ENCODE results near the gene PATJ.
A peak's percentile ranks its signal among the peaks of the same experiment; 100 is the strongest.
"Not testable (repeated sequence)": the region's sequence is repeated elsewhere in the genome, so short reads cannot be mapped to it uniquely, and the experiment has no call there.

Gene PATJ

DNA sequence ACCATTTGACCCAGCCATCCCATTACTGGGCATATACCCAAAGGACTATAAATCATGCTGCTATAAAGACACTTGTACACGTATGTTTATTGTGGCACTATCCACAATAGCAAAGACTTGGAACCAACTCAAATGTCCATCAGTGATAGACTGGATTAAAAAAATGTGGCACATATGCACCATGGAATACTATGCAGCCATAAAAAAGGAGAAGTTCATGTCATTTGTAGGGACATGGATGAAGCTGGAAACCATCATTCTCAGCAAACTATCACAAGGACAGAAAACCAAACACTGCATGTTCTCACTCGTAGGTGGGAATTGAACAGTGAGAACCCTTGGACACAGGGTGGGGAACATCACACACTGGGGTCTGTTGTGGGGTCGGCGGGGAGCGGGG, 206.4 kb downstream of the PATJ start:
- DNase-seq (ENCODE audit: low spot score) = not testable (repeated sequence)

GRCh38 chr1:61950418-61950817, 208.1 kb downstream of the PATJ start:
- DNase-seq (ENCODE audit: low spot score) = peak; percentile 36

DNA sequence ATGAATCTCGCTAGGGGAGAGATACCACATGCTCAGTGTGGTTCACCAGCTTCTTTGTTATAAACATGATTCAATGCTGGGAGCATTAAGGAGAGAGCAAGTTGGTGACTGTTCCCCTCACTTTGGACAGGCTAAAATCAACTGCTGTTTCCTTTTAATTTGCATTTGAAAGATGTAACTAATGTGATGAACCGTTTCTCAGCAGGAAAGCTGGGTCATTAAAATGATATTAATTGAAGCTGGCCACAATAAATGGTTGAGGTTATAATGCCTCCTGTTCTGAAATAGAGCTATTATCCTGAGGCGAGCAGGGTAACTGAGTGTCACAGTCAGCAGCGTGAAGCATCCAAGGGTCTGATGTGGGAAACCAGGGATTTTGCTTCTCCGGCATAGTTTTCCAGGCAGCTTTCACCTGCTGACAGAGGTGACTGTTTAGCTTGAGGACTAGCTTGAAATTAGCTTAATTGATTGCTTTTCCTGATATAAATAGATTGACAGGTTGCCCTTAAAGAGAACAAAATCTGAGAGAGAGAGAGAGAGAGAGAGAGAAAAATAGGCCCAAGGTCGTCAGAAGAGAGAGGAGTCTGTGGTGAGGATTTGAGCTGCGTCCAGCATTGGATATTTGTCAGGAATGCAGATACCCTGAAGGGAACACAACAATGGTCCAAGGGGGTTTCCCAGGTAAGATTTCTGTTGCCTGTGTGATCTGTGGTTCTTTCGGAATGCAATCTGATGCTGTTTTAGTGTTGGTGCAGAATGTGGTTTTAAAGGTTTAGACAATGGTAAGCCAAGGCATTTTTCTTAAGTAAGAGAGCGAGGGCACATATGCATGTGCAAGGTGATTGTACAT, 209.7 kb downstream of the PATJ start:
- DNase-seq (ENCODE audit: low spot score) = no peak

DNA sequence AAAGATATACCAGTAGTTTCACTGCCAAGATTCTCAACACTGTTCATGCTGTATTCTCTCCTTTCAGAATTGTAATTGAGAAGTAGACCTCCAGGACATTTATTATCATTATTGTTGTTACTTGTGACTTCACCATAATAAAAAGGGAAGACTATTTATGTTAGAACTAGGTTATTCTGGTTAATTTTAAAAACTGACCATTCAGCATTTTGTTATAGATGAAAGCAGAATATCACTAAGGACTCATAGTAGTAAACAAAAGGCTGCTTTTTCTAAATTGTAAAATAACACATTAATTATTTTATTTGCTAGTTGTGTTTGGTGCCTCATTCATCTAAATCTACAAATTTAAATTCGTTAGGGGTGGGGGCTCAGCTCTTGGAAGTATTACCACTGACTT, 210.4 kb downstream of the PATJ start:
- no peak for DNase-seq (ENCODE audit: low spot score)

GRCh38 chr1:61953076-61953789, 211.0 kb downstream of the PATJ start:
- no peak for DNase-seq (ENCODE audit: low spot score)

DNA sequence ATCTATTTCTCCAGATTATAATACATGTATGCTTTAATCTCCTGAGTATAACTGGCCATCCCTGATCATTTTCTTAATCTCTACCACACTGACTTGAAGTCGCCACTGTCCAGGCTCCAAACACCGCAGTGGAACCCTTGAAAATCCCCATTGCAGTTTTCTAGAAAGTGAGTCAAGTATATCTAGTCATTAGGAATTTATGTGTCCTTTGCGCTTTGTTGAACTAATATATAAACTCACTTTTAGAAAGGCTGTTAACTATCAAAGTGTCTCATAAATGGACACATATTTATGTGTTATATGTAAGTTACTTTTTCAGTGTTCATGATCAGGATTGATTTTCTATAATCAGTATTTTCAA, 211.5 kb downstream of the PATJ start:
- DNase-seq (ENCODE audit: low spot score) = no peak

DNA sequence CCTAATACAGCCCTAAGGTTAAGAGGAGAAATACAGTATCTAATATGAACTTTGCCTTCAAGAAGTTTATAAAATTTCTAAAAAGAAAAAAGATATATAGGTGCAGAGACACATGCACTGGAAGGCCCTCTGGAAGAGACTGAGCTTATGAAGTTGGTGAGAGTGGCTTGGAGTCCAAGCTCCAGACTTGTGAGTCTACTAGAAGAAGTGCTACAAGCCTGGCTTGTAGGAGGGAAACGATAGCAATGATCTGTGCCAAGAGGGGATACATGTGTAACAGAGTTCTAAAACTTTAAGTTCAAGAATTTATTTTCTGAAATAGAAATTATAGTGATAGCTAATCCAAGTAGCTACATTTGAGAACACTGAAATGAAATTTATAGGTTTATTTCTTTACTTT, 213.0 kb downstream of the PATJ start:
- no peak for DNase-seq (ENCODE audit: low spot score)

GRCh38 chr1:61956016-61956645, 213.9 kb downstream of the PATJ start:
- no peak for DNase-seq (ENCODE audit: low spot score)

- DNase-seq (ENCODE audit: low spot score) = no peak
Measured at GRCh38 chr1:61956784-61957183, 214.5 kb downstream of the PATJ start.

DNA sequence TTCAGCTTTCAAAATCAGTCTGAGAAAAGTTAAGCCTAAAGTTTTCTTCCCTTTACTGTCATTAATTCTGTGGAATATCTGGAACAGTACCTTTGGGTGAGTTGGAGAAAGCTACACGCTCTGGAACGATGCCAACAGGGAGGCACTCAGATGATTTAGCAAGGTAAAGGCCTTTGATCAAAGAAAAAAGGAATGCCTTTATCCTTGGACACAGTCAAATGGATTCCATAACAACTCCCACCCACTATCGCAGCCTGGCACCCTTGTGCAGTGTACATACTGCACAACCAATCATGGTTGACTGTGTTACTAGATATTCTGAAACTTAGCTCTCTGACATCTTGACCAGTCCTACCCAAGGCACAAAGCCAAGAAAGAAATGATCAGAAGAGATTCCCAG, 218.7 kb downstream of the PATJ start:
- DNase-seq (ENCODE audit: low spot score) = no peak

DNA sequence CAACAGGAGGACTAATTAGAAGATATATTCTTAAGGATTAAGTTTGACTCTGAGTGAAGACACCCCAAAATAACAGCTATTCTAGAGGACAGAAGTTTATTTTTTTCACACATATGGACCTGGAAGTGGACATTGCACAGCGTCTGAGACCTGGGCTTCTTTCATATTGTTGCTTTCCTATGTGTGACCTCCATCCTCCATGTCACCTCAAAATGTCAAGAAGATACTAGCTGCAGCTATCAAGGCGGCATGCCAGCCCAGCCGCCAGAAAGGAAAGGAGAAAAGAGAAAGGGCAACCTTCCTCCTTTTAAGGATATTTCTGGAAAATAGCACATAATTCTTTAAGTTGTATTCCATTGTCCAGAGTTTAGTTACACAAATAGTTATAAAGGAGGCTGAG, 220.4 kb downstream of the PATJ start:
- DNase-seq (ENCODE audit: low spot score) = no peak

GRCh38 chr1:61966450-61967225, 224.4 kb downstream of the PATJ start:
- not testable (repeated sequence) for DNase-seq (ENCODE audit: low spot score)

GRCh38 chr1:61967750-61968149, 225.5 kb downstream of the PATJ start:
- peak; percentile 32 for DNase-seq (ENCODE audit: low spot score)

- DNase-seq (ENCODE audit: low spot score) = no peak
Measured at GRCh38 chr1:61968869-61969268, 226.6 kb downstream of the PATJ start.

- DNase-seq (ENCODE audit: low spot score) = no peak
Measured at GRCh38 chr1:61973100-61973837, 231.0 kb downstream of the PATJ start.

- no peak for DNase-seq (ENCODE audit: low spot score)
Measured at GRCh38 chr1:61975638-61976037, 233.4 kb downstream of the PATJ start.

- no peak for DNase-seq (ENCODE audit: low spot score)
Measured at GRCh38 chr1:61976566-61976965, 234.3 kb downstream of the PATJ start.

- DNase-seq (ENCODE audit: low spot score) = no peak
Measured at GRCh38 chr1:61978796-61979195, 236.5 kb downstream of the PATJ start.

- DNase-seq (ENCODE audit: low spot score) = no peak
Measured at GRCh38 chr1:61979729-61980128, 237.4 kb downstream of the PATJ start.

- no peak for DNase-seq (ENCODE audit: low spot score)
Measured at GRCh38 chr1:61980561-61980960, 238.3 kb downstream of the PATJ start.

DNA sequence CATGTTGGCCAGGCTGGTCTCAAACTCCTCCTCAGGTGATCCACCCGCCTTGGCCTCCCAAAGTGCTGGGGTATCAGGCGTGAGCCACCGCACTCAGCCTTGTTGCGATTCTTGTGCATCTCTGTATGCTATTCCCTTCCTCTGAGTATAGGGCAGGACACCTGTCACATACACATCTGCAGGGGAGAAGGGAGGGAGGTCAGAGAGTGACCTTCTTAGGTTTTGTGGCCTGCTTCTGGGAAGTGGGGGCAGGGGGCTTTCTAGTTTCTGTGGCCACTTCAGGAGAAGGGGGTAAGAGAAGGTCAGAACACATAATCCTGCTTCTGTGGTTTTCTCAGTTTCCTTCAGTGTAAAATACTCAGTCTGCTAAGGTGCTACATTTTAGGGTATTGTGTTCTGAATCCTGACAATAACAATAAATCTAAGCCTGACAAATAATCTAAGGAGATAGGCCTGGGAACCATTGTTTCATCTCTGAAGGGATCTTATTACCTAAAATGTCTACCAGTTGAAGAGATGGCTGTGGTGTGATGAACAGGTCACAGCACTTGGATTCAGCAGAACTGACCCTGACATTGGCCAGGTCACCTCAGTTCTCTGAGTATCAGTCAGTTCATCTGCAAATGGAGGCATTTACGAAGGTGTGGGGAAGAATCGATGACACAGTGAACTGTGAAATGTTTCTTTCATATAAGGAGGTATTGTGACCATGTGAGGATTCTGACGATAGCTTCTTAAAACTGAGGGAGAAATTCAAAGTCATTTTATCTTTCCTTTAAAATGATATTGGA, 239.8 kb downstream of the PATJ start:
- no peak for DNase-seq (ENCODE audit: low spot score)

All from GM03348 (cell line).